Mucosa of descending colon (tissue), 3 donors: ENCODE measurements around the gene RIN2. TPM values are rescaled to one million over a fixed set of nuclear protein-coding genes. Genes with fewer than 3 reads are reported as not detected.

Experiments used
- ATAC-seq: fragments of 200-7000 bp; cut with Tn5 transposase; one replicate; pipeline ENCODE4 v1.9.1; 2020; ENCODE audit warnings: mild to moderate bottlenecking, moderate library complexity
- DNase-seq, 3 donors: peaks; one replicate each; pipeline ENCODE4 v3.0.0-alpha.2; 2020
- H3K36me3 ChIP-seq: fragments of 200-600 bp; one replicate; pipeline ENCODE4 v1.8.0; 2021; ENCODE audit warnings: low read depth, mild to moderate bottlenecking
- H3K4me1 ChIP-seq: fragments of 200-600 bp; one replicate; pipeline ENCODE4 v1.8.0; 2021; ENCODE audit warnings: low read depth, mild to moderate bottlenecking
- H3K4me3 ChIP-seq: fragments of 200-600 bp; one replicate; pipeline ENCODE4 v1.8.0; 2021; ENCODE audit warnings: mild to moderate bottlenecking
- H3K9me3 ChIP-seq: fragments of 200-600 bp; one replicate; pipeline ENCODE4 v1.8.0; 2021; ENCODE audit warnings: mild to moderate bottlenecking
- intact Hi-C, 2 donors: fragments of 100-400 bp; cut with DNase I in 1 of 2; cut with micrococcal nuclease in 1 of 2; formaldehyde crosslinking; loops; one replicate each; pipeline versions ENCODE4 v1.11.0 to v1.11.1; 2022; cut with DNase I, micrococcal nuclease
- total RNA-seq, 3 donors: library from RNA; stranded (reverse); fragmentation: NEBNext Ultra II Directional in 2 of 3; extraction: Animal tissue kit (Norgen Biotek cat#: 25700) in 2 of 3; gene quantifications; one replicate each; pipeline versions ENCODE4 v1.2.1 to v1.2.4, GENCODE V29; 2021 to 2023
- TF ChIP-seq, protein P1 (sequence below): fragments of 200-600 bp; IDR thresholded peaks from one replicate; pipeline ENCODE4 v1.8.0; 2022; ENCODE audit warnings: antibody characterized with exemption, mild to moderate bottlenecking
- donor health status: DM: no; HTN: no; CAD: no; lungs with moderate emphysema.
- donor health status: DM: no; HTN: no; CAD: no.
- donor health status: DM: no; HTN: yes; CAD: no.

The RIN2 gene
- total RNA-seq, 3 donors from 2014 or later: 73.1 to 127 (median 73.9) TPM

- ATAC-seq: no peak
- no peaks in the 10 kb centered on the region for H3K36me3 ChIP-seq
- H3K4me1 ChIP-seq: peaks cover 18% of the 10 kb centered on the region
- TF ChIP-seq, protein P1, sequence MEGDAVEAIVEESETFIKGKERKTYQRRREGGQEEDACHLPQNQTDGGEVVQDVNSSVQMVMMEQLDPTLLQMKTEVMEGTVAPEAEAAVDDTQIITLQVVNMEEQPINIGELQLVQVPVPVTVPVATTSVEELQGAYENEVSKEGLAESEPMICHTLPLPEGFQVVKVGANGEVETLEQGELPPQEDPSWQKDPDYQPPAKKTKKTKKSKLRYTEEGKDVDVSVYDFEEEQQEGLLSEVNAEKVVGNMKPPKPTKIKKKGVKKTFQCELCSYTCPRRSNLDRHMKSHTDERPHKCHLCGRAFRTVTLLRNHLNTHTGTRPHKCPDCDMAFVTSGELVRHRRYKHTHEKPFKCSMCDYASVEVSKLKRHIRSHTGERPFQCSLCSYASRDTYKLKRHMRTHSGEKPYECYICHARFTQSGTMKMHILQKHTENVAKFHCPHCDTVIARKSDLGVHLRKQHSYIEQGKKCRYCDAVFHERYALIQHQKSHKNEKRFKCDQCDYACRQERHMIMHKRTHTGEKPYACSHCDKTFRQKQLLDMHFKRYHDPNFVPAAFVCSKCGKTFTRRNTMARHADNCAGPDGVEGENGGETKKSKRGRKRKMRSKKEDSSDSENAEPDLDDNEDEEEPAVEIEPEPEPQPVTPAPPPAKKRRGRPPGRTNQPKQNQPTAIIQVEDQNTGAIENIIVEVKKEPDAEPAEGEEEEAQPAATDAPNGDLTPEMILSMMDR: no peak
- no peak for DNase-seq
- no peak overlapping the region for H3K4me3 ChIP-seq
- no peaks in the 10 kb centered on the region for H3K9me3 ChIP-seq
- intact Hi-C loops: loop anchor here (5.0 to 10.0 kb wide), 3 partner anchors 96 to 208 kb away; no protein-coding TSS in a partner anchor
Observed at GRCh38 chr20:19789009-19789408, 31.0 kb downstream of the RIN2 start.

DNA sequence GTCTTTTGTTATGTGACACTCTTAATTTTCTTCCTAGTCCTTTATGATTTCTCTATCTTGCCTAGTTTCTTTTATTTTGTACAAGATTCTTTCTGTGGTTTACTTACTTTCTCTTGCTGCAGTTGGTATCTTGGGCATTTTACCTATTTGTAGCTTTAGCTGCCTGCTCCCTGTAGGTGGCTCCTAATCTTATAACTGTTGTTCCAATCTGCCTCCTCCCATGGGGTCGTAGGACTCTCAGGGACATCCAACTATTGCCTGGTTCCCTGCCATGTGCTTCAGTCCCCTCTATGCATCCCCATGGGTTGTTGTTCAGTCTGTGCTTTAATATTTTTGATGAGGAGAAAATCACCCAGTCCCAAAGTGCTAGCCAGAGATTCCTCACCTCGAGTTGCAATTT, 31.4 kb downstream of the RIN2 start:
- intact Hi-C loops: loop anchor here (5.0 to 10.0 kb wide), 3 partner anchors 95 to 208 kb away; no protein-coding TSS in a partner anchor
- H3K36me3 ChIP-seq: no peaks in the 10 kb centered on the region
- no peak for ATAC-seq
- DNase-seq: no peak
- H3K4me3 ChIP-seq: no peak overlapping the region
- H3K9me3 ChIP-seq: no peaks in the 10 kb centered on the region
- peaks cover 18% of the 10 kb centered on the region for H3K4me1 ChIP-seq
- TF ChIP-seq, protein P1: no peak

GRCh38 chr20:19791887-19792286, 33.8 kb downstream of the RIN2 start:
- intact Hi-C loops: no loop called here
- no peaks in the 10 kb centered on the region for H3K4me1 ChIP-seq
- no peaks in the 10 kb centered on the region for H3K9me3 ChIP-seq
- no peak overlapping the region for H3K4me3 ChIP-seq
- ATAC-seq (no peak), DNase-seq (no peak)
- TF ChIP-seq, protein P1: no peak
- H3K36me3 ChIP-seq: no peaks in the 10 kb centered on the region

DNA sequence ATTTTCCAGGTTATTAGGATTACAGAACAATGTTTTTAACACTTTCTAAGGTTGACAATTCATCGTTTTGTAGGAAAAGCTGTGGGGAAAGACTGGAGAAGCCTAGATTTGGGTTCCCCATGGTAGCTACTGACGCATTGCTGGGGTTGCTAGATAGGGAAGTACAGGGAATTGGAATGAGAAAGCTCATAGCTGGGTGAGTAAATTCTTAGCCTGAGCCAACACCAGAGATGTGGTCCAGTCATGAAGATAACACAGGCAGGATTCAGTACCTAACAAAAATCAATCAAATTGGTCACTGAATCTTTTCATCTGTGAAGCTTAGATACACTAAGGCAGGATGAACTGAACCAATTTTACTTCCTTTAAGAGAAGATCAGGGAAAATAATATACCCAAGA, 35.7 kb downstream of the RIN2 start:
- intact Hi-C loops: no loop called here
- H3K36me3 ChIP-seq: no peaks in the 10 kb centered on the region
- DNase-seq: no peak
- H3K4me1 ChIP-seq: no peaks in the 10 kb centered on the region
- H3K9me3 ChIP-seq: no peaks in the 10 kb centered on the region
- ATAC-seq: no peak
- no peak overlapping the region for H3K4me3 ChIP-seq
- TF ChIP-seq, protein P1: no peak

DNA sequence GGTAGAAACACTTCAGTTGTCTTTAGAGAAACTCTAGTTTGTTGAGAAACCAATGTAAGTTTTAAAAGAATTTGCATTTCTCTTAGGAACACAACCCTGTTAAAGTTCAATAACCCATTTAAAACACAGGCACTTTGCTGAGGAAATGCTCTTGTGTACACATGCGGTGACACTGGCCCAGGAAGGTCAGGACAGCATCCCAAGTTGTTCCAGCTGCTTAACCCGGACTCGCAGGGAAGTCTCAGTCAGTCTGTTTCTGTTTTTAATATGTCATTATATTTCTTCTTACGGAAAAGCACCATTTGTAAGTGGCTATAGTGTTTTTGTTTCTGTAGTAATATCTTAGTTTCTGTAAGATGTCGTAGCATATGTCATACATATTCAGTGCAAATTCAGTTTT, 36.9 kb downstream of the RIN2 start:
- intact Hi-C loops: no loop called here
- no peaks in the 10 kb centered on the region for H3K36me3 ChIP-seq
- H3K4me3 ChIP-seq: no peak overlapping the region
- DNase-seq (no peak), ATAC-seq (no peak)
- H3K9me3 ChIP-seq: no peaks in the 10 kb centered on the region
- H3K4me1 ChIP-seq: no peaks in the 10 kb centered on the region
- TF ChIP-seq, protein P1: no peak

DNA sequence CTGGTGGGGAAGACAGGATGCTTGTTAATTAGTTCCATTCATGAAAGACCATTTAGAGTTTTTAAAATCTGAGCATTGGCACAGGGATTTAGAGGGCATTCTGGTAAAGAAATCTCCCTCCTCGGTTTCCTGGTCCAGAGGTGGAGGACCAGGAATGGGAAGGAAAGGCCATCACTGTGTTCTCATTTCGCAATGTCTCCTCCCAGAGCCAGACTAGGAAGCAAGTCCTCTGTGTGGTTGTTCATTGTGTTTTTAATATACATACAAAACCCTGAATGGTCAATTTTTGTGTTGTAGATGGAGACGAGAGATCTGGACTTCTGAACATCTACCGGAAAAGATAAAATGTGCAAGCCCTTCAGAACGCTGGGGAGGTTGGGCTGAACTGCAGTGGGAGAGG, 41.3 kb downstream of the RIN2 start:
- no peaks in the 10 kb centered on the region for H3K36me3 ChIP-seq
- H3K4me3 ChIP-seq: no peak overlapping the region
- DNase-seq (no peak), ATAC-seq (no peak)
- TF ChIP-seq, protein P1: no peak
- intact Hi-C loops: no loop called here
- no peaks in the 10 kb centered on the region for H3K9me3 ChIP-seq
- H3K4me1 ChIP-seq: peaks cover 7% of the 10 kb centered on the region
